ENCODE measurements around the gene NFATC2.

GRCh38 chr20:51384875-51385274, 157.6 kb downstream of the NFATC2 start:
- TF ChIP-seq CTCF (IDR thresholded peaks at IDR 0.05) (no peak), POLR2A (IDR thresholded peaks at IDR 0.05) (no peak)
